GM18861 (cell line): ENCODE data around the gene TAMALIN.

Source experiments
- ATAC-seq: cut with Tn5 transposase; IDR thresholded peaks from one replicate; pipeline ENCODE4 v1.9.1; 2021; ENCODE audit not compliant: unreplicated experiment

Gene TAMALIN

GRCh38 chr12:51980809-51981127 lies 26.0 kb upstream of the TAMALIN start:
- ATAC-seq, result no peak

GRCh38 chr12:51984657-51985056 lies 22.1 kb upstream of the TAMALIN start:
- ATAC-seq, result no peak

DNA sequence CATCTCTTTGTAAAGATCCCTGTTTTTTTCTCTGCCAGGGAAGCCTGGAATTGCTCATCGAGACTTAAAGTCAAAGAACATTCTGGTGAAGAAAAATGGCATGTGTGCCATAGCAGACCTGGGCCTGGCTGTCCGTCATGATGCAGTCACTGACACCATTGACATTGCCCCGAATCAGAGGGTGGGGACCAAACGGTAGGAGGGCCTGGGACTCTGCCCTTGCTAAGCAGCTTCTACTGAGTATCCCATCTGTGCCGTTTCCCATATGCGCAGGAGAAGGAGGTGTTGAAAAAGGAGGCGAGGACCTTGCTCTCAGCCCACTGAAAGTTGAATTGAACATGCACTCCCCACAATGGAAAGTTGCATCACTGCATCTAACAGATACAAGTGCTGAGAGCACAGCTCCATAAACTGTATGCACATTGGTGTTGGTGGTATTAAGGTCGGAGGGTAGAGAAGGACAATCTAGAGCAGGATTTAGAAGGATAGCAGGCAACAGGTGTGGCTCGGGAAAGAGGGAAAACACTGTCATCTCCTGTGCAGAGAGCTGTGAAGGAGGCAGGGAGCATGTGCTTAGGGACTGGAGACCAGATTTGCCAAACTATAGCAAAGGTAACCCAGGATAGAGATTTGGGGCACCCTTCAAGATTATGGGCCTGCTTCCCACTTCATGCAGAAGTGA lies 21.5 kb upstream of the TAMALIN start:
- no peak for ATAC-seq

- ATAC-seq, result no peak
These were observed 19.9 kb upstream of the TAMALIN start for GRCh38 chr12:51986834-51987233.

DNA sequence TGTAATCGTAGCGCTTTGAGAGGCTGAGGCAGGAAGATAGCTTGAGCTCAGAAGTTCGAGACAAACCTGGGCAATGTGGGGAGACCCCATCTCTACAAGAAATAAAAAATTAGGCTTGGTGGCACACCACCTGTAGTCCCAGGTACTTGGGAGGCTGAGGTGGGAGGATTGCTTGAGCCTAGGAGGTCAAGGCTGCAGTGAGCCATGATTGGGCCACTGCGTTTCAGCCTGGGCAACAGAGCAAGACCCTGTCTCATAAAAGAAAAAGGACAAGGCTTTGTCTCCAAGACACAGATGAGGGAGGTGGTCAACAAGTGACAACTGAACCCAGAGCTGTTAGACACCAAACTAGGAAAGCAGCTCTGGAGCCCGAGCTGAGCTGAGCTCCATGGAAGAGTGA lies 14.5 kb upstream of the TAMALIN start:
- no peak for ATAC-seq

DNA sequence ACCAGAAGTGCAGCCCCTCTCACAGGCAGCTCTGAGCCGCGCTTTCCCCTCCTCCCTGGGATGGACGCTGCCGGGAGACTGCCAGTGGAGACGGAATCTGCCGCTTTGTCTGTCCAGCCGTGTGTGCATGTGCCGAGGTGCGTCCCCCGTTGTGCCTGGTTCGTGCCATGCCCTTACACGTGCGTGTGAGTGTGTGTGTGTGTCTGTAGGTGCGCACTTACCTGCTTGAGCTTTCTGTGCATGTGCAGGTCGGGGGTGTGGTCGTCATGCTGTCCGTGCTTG lies 12.3 kb upstream of the TAMALIN start:
- no peak for ATAC-seq

GRCh38 chr12:51994959-51995358 lies 11.8 kb upstream of the TAMALIN start:
- ATAC-seq, result no peak

DNA sequence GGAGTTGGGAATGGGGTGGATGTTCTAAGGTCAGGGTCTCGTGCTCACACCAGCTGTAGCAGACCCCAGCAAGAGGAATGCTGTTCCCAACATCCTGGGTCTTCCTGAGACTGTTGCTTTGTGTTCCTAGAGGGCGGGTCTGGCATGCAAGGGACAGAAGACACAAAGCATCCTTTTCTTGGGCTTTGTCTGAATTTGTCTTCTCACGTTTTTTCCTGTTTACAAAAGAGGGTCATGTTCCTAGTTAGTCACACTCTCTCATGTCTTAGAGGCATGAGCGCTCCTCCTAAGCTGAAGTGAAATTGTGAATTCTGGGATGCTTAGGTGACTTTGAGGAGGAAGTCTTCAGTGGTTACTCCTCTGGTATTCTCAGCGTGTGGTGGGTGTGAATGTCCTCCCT lies 9.6 kb upstream of the TAMALIN start:
- no peak for ATAC-seq

- no peak for ATAC-seq
These were observed 3.7 kb upstream of the TAMALIN start for GRCh38 chr12:52003016-52003550.

DNA sequence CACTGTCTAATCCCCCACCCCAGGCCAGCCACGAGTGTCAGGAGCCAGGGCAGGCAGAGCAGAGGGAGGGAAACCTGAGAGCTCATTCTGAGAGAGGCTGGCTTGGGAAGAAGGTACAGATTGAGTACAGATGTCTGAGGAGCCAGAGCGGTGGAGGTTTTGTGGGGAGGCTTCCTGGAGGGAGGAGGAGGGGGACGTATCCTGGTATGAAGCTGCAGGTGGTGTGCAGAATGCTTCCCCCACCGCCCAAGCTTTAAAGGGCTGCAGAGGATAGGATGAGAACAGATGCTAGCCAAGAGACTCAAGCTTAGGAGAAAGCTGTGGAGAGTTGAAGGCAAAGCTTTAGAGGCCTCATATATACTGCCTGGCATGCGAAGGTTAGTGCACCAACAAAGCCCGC lies 3.2 kb upstream of the TAMALIN start:
- no peak for ATAC-seq

DNA sequence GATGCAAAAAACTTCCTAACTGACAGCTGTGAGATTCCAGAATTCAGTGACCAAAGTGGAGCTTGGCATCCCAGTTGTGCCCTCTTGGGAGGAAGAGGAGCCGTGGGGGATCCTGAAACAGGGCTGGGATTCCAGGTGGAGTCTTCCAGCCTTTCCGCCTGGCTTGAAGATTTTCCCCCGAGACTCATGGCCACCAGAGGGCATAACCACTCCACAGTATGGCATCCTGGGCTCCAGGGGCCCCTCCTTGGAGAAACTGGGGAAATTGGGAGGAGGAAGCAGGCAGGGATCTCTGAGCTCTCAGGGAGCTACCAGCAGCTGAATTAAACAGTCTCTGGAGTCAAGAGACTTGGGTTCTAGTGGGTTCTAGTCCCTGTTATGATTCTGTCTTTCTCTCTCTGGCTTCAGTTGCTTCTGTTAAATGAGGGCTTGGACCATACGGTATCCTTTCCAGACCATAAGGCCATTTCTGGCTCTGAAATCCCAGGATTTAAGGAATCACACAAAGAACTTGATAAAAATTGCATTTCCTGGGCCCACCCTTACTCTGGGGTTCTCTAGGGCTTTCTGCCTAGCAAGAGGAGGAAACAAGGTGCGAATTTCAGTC lies 2.6 kb upstream of the TAMALIN start:
- ATAC-seq, result no peak

DNA sequence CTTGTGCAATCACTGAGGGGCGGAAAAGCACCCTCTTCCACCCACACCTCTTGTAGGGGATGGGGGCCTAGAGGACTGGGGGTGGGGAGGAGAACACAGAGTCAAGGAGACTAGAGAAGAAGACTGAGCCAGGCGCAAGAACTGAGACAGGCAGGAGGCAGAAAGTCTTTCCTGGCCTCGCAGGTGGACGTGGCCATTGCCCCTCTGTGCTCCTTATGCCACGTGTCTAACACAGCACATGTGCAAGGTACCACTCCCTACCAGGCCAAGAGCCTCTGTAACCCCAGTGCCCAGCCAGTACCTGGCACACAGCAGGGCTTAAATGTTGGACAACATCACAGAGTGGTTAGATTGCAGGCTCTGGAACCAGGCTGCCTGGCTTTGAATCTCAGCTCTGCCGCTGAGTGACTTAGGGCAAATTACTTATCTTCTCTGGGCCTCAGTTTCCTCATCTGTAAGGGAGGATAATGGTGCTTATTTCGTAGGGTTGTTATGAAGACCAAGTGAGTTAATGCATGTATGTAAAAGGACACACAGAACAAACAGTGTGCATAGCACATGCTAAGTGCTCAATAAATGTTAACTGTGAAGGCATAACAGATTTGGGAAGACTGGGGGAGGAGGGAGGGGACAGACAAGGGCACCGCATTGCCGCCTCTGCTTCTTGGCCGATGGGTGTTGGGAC lies 1.4 kb upstream of the TAMALIN start:
- ATAC-seq, result no peak

DNA sequence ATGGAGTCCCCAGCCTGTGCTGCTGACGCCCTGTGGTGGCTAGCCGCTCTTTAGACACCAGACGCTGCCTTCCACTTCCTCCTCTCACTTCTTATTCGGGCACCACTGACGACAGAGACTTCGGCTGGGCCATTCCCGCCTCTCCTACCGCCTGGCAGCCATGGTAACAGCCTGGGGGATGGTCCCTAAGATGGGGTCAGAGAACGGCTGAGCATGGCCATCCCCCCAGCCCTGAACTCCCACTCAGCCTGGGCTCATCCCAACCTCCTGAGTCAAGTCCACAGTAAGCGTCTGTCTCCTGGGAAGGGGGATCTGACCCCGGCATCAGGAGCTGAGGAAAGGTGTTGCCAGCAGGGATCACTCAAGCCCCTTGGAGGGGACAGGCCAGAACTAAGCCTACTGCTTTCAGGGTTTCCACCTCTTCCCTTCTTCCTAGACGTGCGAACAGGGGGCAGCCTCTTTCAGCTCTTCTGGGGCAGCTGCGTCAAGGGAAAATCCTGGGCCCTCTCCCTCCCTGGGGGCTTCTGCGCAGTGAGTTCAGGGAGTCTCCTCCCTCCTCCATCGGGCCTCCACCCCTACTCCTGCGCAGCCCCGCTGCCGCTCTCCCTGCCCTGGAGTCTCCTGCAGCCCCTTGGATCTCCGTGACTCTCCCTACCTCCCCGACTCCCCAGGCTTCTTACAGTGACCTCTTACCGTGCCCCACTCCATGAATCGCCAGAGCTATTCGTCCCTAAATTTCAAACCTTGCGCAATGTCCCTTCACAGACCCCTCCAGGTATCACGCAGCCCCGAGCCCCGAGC lies 643 bp upstream of the TAMALIN start:
- ATAC-seq, result peak; percentile 81

GRCh38 chr12:52007158-52007921 lies 594 bp downstream of the TAMALIN start:
- no peak for ATAC-seq

DNA sequence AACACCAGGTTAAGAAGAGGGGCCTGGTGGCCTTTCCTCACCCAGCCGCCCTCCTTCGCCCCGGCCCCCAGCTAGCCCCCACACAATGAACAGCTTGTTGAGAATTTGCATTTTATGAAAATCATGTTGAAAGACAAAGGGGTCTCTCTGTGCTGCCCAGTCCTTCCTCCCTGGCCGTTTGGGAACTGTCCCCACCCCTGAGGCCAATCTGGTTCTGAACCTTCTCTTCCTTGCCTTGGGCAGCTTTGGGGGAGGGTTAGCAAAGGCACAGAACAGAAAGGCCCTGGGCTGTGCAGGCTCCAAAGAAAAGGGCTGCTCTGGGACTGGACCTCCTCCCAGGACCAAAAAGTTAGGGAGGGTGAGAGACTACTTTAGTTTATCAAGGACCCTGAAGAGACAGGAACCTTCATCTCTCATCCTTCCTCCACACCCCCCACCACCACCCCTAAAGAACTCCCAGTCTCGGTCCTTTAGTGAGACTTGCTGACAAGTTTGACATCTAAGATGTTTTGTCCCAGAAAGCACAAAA lies 1.3 kb downstream of the TAMALIN start:
- ATAC-seq, result no peak

GRCh38 chr12:52009081-52009751 lies 2.5 kb downstream of the TAMALIN start:
- no peak for ATAC-seq

- no peak for ATAC-seq
These were observed 3.4 kb downstream of the TAMALIN start for GRCh38 chr12:52010152-52010622.

DNA sequence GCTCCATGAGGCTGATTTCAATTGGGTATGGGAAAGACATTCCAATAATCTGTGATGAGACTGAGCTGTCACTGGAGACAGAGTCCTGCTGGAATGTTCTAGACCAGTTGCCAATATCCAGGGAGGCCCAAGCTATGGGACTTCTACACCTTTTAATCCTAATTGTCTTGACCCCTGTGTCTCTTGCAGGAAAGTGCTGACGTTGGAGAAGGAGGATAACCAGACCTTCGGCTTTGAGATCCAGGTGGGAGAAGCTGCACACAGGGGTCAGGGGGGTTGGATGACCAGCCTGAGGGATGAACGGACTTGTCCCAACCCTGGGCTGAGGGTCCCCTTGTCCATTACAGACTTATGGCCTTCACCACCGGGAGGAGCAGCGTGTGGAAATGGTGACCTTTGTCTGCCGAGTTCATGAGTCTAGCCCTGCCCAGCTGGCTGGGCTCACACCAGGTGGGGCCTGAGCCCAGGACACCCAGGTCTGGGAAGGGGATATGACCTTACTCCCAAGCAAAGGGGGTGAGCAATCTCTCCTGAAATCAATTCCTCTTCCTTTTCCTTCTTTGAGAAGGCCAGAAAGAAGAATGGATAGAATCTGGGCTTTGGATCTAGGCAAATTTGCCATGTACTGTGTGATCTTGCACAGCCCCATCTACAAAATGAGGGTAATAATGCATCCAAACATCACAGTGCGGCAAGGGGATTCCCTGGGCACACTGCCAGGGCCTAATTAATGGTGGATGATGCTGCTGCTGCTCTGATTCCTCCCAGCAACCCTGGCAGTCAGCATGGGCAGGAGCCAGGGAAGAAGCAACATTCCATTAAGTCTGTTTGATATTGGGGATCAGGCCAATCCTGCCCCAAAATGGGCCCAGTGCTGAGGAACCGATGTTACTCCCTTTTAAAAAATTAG lies 4.2 kb downstream of the TAMALIN start:
- no peak for ATAC-seq

DNA sequence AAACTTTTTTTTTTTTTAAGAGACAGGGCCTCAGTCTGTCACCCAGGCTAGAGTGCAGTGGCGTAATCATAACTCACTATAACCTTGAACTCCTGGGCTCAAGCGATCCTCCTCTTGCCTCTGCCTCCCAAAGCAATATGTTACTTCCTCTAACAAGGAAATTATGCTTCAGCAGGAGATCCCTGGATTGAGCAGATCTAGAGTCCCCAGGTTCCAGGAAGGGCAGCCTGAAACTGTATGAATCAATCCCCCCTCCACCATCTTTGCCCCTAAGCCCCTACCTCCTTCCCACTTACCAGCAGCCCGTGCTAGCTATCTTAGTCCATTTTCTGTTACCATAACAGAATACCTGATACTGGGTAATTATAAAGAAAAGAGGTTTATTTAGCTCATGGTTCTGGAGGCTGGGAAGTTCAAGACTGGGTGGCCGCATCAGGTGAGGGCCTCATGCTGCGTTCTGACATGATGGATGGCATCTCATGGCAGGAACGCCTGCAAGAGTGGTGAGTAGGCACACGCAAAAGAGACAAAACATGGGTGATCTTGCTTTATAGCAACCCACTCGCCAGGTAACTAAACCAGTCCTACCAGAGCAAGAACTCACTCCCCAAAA lies 5.0 kb downstream of the TAMALIN start:
- no peak for ATAC-seq
